Inflammatory macrophage treated with lipopolysaccharide for 1 hour (primary cell): Measurements from ENCODE around the gene PSME3.
"Not testable (repeated sequence)": the region's sequence is repeated elsewhere in the genome, so short reads cannot be mapped to it uniquely, and the experiment has no call there.

Experiments used
- DNase-seq, 2 donors: peaks; one replicate each; pipeline ENCODE4 v3.0.0-alpha.2; 2020 to 2022

Gene PSME3

DNA sequence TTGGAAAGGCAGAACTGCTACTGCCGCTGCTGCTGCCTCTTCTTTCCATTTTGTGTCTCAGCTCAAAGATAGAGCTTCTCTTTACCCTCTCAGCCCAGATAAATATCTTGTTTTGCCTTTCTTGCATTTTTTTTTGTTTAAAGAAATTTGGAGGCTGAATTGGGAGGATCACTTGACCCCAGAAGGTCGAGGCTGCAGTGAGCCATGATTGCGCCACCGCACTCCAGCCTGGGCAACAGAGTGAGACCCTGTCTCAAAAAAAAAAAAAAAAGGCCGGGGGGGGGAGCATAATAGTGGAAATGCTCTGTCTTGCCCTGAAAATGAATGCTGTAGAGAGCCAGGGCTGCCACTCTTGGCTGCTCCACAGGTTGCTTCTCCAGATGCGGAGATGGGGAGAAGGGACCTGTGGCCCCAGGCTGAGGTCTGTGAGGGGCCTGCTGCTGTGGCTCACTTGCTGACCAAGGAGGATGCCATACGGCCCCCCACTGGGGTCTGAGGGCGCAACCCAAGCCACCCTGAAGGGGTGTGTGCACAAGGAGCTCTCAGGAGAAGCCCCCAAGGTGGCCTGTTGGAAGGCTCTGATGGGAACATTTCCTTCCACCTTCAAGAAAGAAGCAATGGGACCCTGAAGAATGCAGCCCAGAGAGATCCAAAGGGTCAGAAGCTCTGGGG is 45.9 kb downstream of the PSME3 start:
- no peak for DNase-seq

- DNase-seq = no peak
Measured at GRCh38 chr17:42879596-42879985, 46.4 kb downstream of the PSME3 start.

- no peak for DNase-seq
Measured at GRCh38 chr17:42880776-42881310, 47.6 kb downstream of the PSME3 start.

- not testable (repeated sequence) for DNase-seq
Measured at GRCh38 chr17:42881706-42882105, 48.5 kb downstream of the PSME3 start.

DNA sequence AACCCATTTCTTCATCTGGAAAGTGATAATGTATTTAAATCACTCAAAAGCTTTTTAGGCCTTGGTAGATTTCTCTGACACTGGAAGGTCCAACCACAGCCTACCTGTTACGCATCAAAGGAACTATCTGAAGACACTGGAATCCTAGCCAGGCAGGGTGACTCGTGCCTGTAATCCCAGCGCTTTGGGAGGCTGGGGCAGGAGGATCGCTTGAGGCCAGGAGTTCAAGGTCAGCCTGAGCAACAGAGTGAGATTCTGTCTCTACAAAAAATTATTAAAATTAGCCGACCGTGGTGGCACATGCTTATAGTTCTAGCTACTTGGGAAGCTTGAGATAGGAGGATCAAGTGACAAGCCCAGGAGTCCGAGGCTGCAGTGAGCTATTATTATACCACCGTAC is 49.0 kb downstream of the PSME3 start:
- no peak for DNase-seq

- DNase-seq = no peak
Measured at GRCh38 chr17:42883802-42884558, 50.8 kb downstream of the PSME3 start.

DNA sequence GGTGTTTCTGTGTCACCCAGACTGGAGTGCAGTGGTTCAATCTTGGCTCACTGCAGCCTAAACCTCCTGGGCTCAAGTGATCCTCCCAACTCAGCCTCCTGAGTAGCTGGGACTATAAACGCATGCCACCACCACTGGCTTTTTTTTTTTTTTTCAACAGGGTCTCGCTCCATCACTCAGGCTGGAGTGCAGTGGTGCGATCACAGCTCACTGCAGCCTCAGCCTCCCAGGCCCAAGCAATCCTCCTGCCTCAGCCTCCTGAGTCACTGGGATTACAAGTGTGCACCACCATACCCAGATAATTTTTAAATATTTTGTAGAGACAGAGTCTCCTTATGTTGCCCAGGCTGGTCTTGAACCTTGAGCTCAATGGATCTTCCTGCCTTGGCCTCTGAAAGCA is 52.6 kb downstream of the PSME3 start:
- DNase-seq = not testable (repeated sequence)

GRCh38 chr17:42886283-42887176 is 53.3 kb downstream of the PSME3 start:
- DNase-seq = peak; percentile 33 to 47

- DNase-seq = no peak
Measured at GRCh38 chr17:42889809-42890208, 56.6 kb downstream of the PSME3 start.

DNA sequence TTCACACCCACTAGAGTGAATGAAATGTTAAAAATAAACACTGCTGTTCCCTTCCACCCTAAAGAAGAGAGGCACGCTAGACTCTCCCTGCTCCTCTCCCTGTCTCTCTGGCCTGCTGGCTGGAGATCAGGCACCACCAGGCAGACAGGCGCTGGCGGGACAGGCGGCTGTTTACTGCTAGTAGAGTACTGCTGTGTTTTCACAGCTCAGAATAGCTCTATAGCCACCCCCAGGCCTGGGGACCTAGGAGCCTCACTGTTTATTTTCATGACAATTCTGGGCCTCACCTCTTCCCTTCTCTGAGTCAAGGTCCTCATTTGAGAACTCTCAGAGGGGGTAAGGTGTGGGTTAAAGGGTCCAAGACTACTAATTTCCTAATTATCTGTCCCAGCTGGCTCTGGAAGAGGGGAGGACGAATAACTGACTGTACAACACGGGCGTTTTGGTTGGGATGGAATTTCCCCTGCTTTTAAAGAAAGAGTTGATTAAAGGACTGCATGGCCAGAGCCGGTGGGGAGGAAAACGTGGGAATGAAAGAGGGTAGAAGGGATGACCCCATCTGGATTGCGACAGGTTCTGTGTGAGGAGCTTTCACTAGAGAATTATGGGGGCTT is 58.4 kb downstream of the PSME3 start:
- DNase-seq = no peak

DNA sequence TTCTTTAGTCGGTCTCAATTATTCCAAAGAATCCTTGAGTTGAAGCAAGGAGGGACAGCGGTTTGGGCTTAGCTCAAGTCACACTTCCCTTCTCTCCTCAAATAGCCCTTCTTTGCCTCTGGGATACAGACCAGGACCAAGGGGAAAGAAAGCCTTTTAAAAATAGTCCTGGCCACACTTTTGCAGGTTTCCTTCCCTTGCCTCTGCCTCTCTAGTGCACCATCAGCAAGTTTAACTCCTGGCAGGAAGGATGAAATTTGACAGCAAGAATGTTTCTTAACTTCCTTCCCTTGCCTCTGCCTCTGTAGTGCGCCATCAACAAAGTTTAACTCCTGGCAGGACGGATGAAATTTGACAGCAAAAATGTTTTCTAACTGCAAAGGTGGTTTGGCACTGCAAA is 60.2 kb downstream of the PSME3 start:
- peak in 1 of 2 donors; percentile 19 for DNase-seq
